Neural progenitor cell (in vitro differentiated cells): ENCODE data around the gene MAML3. TPM values are rescaled to one million over a fixed set of nuclear protein-coding genes. Genes with fewer than 3 reads are reported as not detected.

Experiments
- DNase-seq: peaks from one replicate; pipeline ENCODE4 v3.0.0-alpha.2; 2016; ENCODE audit warnings: low spot score
- H2AFZ ChIP-seq: fragments of 200-600 bp; sonication (generic); replicated peaks from 2 replicates; pipeline ENCODE4 v1.6.1; 2016; ENCODE audit warnings: antibody characterized with exemption
- H3F3A ChIP-seq: fragments of 200-600 bp; sonication (generic); 2 replicates; pipeline ENCODE4 v1.6.1; 2016; ENCODE audit warnings: antibody characterized with exemption, low read depth
- H3K27ac ChIP-seq: fragments of 200-600 bp; sonication (generic); 2 replicates; pipeline ENCODE4 v1.5.1; 2016; ENCODE audit warnings: mild to moderate bottlenecking
- H3K27me3 ChIP-seq: fragments of 200-600 bp; sonication (generic); 2 replicates; pipeline ENCODE4 v1.6.1; 2016; ENCODE audit warnings: mild to moderate bottlenecking, moderate library complexity
- H3K36me3 ChIP-seq: fragments of 200-600 bp; sonication (generic); 2 replicates; pipeline ENCODE4 v1.5.1; 2016
- H3K4me1 ChIP-seq: fragments of 200-600 bp; sonication (generic); 2 replicates; pipeline ENCODE4 v1.6.1; 2016; ENCODE audit warnings: mixed run types
- H3K4me2 ChIP-seq: fragments of 200-600 bp; sonication (generic); 2 replicates; pipeline ENCODE4 v1.6.1; 2016
- H3K4me3 ChIP-seq: fragments of 200-600 bp; sonication (generic); 2 replicates; pipeline ENCODE4 v1.5.1; 2016
- H3K79me2 ChIP-seq: fragments of 200-600 bp; sonication (generic); 2 replicates; pipeline ENCODE4 v1.6.1; 2016; ENCODE audit warnings: low read depth
- H3K9ac ChIP-seq: fragments of 200-600 bp; sonication (generic); 2 replicates; pipeline ENCODE4 v1.6.1; 2016
- H3K9me3 ChIP-seq: fragments of 200-600 bp; sonication (generic); 2 replicates; pipeline ENCODE4 v1.5.1; 2016; ENCODE audit warnings: low read depth
- H4K20me1 ChIP-seq: fragments of 200-600 bp; sonication (generic); 2 replicates; pipeline ENCODE4 v1.6.1; 2016; ENCODE audit warnings: low read depth
- H3K27ac Mint-ChIP-seq: 3 replicates; pipeline ENCODE4 v1.8.0; 2021; ENCODE audit warnings: mixed read lengths
- H3K27me3 Mint-ChIP-seq: 2 replicates; pipeline ENCODE4 v1.8.0; 2022; ENCODE audit warnings: low read depth, mild to moderate bottlenecking, inconsistent platforms, moderate library complexity, mixed read lengths; ENCODE audit not compliant: insufficient read depth
- H3K36me3 Mint-ChIP-seq: 3 replicates; pipeline ENCODE4 v1.8.0; 2021; ENCODE audit warnings: mixed read lengths
- H3K4me1 Mint-ChIP-seq: 3 replicates; pipeline ENCODE4 v1.8.0; 2021; ENCODE audit warnings: mixed read lengths
- H3K4me3 Mint-ChIP-seq: 3 replicates; pipeline ENCODE4 v1.8.0; 2021; ENCODE audit warnings: mild to moderate bottlenecking, moderate library complexity, mixed read lengths
- H3K9me3 Mint-ChIP-seq: 3 replicates; pipeline ENCODE4 v1.8.0; 2020; ENCODE audit warnings: mixed read lengths
- EZH2 ChIP-seq: fragments of 200-600 bp; sonication (generic); IDR thresholded peaks from 2 replicates; pipeline ENCODE4 v1.6.1; 2017; ENCODE audit warnings: antibody characterized with exemption, mild to moderate bottlenecking, moderate library complexity
- EZH2phosphoT487 ChIP-seq: fragments of 200-600 bp; sonication (generic); IDR thresholded peaks from 2 replicates; pipeline ENCODE4 v1.6.1; 2017; ENCODE audit warnings: antibody characterized with exemption
- total RNA-seq: library from RNA; depleted of rRNA; stranded (reverse); fragments of >200 nt; gene quantifications from 2 replicates; pipeline ENCODE4 v1.2.3, GENCODE V29; 2015; ENCODE audit warnings: low replicate concordance
- TF ChIP-seq, protein P1 (sequence below): fragments of 200-600 bp; sonication (generic); IDR thresholded peaks from 2 replicates; pipeline ENCODE4 v1.5.1; 2017; ENCODE audit warnings: antibody characterized with exemption, mild to moderate bottlenecking

Gene MAML3
- total RNA-seq, 1 donor from 2014 or later = 14.4 TPM

DNA sequence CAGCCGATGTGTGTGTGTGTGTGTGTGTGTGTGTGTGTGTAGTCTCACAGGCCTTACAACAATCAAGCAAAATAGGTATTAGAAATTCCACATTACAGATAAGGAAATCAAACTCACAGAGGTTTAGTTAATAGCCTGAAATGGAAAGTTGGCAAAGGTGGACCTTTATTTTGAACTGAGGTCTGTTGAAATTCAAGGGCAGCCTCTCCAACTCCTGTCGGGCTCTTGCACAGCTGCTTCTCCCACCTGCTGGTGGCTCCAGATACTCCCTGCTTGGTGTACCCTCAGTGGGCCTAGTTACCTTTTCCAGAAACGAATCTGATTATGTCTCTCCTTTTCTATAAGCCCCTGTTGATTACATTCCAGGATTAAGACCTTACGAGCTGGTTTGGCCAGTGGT is 292.5 kb downstream of the MAML3 start:
- peaks cover 13% of the 10 kb centered on the region for H4K20me1 ChIP-seq
- no peaks in the 10 kb centered on the region for H3K36me3 ChIP-seq
- Mint-ChIP-seq H3K36me3 (no peaks in the 10 kb centered on the region), H3K4me1 (peaks cover 28% of the 10 kb centered on the region), H3K9me3 (no peaks in the 10 kb centered on the region), H3K27me3 (no peaks in the 10 kb centered on the region), H3K4me3 (no peak overlapping the region), H3K27ac (no peak overlapping the region)
- DNase-seq = no peak
- H3K9ac ChIP-seq = no peak overlapping the region
- no peak overlapping the region for H3K4me2 ChIP-seq
- peaks cover 13% of the 10 kb centered on the region for H3F3A ChIP-seq
- no peak overlapping the region for H2AFZ ChIP-seq
- H3K27ac ChIP-seq = no peak overlapping the region
- peaks cover 31% of the 10 kb centered on the region for H3K4me1 ChIP-seq
- no peak overlapping the region for H3K4me3 ChIP-seq
- TF ChIP-seq, protein P1, sequence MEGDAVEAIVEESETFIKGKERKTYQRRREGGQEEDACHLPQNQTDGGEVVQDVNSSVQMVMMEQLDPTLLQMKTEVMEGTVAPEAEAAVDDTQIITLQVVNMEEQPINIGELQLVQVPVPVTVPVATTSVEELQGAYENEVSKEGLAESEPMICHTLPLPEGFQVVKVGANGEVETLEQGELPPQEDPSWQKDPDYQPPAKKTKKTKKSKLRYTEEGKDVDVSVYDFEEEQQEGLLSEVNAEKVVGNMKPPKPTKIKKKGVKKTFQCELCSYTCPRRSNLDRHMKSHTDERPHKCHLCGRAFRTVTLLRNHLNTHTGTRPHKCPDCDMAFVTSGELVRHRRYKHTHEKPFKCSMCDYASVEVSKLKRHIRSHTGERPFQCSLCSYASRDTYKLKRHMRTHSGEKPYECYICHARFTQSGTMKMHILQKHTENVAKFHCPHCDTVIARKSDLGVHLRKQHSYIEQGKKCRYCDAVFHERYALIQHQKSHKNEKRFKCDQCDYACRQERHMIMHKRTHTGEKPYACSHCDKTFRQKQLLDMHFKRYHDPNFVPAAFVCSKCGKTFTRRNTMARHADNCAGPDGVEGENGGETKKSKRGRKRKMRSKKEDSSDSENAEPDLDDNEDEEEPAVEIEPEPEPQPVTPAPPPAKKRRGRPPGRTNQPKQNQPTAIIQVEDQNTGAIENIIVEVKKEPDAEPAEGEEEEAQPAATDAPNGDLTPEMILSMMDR = no peak
- TF ChIP-seq EZH2 = no peak
- no peak for TF ChIP-seq EZH2phosphoT487
- no peaks in the 10 kb centered on the region for H3K9me3 ChIP-seq
- no peaks in the 10 kb centered on the region for H3K79me2 ChIP-seq
- H3K27me3 ChIP-seq = no peaks in the 10 kb centered on the region

DNA sequence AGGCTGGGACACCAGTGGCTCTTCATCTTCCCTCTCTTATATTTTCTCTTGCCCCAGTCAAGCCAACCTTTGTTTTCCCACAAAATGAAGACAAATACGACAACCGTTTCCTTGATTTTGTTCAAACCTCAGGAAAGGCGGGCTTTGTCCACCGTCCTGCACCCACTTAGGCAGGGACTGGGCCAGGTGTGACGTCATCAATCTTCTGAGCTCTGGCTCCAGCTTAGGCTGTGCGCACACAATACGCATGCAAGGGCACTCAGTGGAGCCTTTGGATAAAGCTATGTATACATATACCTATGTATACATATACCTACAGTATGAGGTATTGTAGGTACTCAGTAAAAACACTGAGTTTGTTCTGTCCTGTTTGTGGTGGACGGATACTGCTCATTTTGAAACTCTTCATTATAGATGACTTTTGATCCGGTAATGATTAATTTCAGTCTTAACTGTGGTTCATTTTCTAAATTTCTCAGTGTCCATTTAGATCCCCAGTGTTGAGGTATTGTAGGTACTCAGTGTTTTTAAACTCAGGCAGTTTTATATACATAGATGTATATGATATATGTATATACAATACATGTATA is 293.5 kb downstream of the MAML3 start:
- TF ChIP-seq EZH2phosphoT487 (no peak), EZH2 (no peak)
- TF ChIP-seq, protein P1 = no peak
- Mint-ChIP-seq H3K36me3 (no peaks in the 10 kb centered on the region), H3K9me3 (no peaks in the 10 kb centered on the region), H3K27ac (no peak overlapping the region), H3K27me3 (no peaks in the 10 kb centered on the region), H3K4me3 (no peak overlapping the region), H3K4me1 (peaks cover 32% of the 10 kb centered on the region)
- Histone ChIP-seq H3K4me1 (peaks cover 31% of the 10 kb centered on the region), H2AFZ (no peak overlapping the region), H3K27ac (no peak overlapping the region), H3K4me3 (no peak overlapping the region), H4K20me1 (peaks cover 13% of the 10 kb centered on the region), H3K79me2 (no peaks in the 10 kb centered on the region), H3K9ac (no peak overlapping the region), H3K36me3 (no peaks in the 10 kb centered on the region), H3K9me3 (no peaks in the 10 kb centered on the region), H3K27me3 (no peaks in the 10 kb centered on the region), H3F3A (peaks cover 15% of the 10 kb centered on the region), H3K4me2 (no peak overlapping the region)
- DNase-seq = no peak

DNA sequence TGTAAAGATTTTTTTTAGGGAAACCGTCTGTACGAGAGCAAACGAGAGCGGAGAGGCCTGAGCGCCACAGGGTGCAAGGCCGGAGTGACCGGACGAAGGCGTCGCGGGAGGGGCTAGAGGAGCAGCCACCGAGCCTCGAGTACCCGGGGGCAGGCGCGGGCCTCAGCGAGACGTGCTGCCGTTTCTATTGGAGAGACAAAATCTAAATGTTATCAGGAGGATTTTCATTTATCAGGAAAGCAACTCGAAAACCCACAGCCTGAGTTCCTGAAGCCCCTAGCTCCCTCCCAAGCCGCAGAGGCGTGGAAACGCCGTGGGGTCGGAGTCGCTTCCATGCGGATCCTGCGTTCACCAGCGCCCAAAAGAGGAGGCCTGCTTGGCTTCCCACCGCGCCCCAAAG is 294.1 kb downstream of the MAML3 start:
- H3K4me2 ChIP-seq = no peak overlapping the region
- H3K36me3 Mint-ChIP-seq = no peaks in the 10 kb centered on the region
- no peak for DNase-seq

More for the DNA sequence above, 294.1 kb downstream of the MAML3 start:
- Mint-ChIP-seq H3K27ac (no peak overlapping the region), H3K4me1 (peaks cover 35% of the 10 kb centered on the region), H3K9me3 (no peaks in the 10 kb centered on the region), H3K27me3 (no peaks in the 10 kb centered on the region), H3K4me3 (no peak overlapping the region)
- no peak overlapping the region for H3K4me3 ChIP-seq
- H2AFZ ChIP-seq = no peak overlapping the region
- H3K79me2 ChIP-seq = no peaks in the 10 kb centered on the region
- peaks cover 13% of the 10 kb centered on the region for H4K20me1 ChIP-seq
- no peak overlapping the region for H3K27ac ChIP-seq
- H3K27me3 ChIP-seq = no peaks in the 10 kb centered on the region
- H3K9me3 ChIP-seq = no peaks in the 10 kb centered on the region
- H3K4me1 ChIP-seq = peaks cover 36% of the 10 kb centered on the region
- TF ChIP-seq EZH2phosphoT487 (no peak), EZH2 (no peak)
- TF ChIP-seq, protein P1 = no peak
- H3F3A ChIP-seq = peaks cover 15% of the 10 kb centered on the region
- H3K9ac ChIP-seq = no peak overlapping the region
- H3K36me3 ChIP-seq = no peaks in the 10 kb centered on the region
